SK-N-SH (cell line): ENCODE measurements around the gene HSPB7. TPM values are rescaled to one million over a fixed set of nuclear protein-coding genes. Genes with fewer than 3 reads are reported as not detected.

Experiments used
- CTCF ChIA-PET: fragments of 300-600, 350-600 bp; formaldehyde crosslinking; extraction: SDS; loops from one replicate; lab custom pipeline; 2021; lab: Yijun Ruan, JAX
- POLR2A ChIA-PET: fragments of 350-600 bp; sonication (Branson Sonifier 250); formaldehyde crosslinking; extraction: SDS; loops from one replicate; lab custom pipeline; 2020; ENCODE audit warnings: antibody characterized with exemption, inconsistent platforms; lab: Yijun Ruan, JAX
- DNase-seq: peaks from one replicate; pipeline ENCODE4 v3.0.0; 2012
- H2AFZ ChIP-seq: fragments of 200-600 bp; sonication (generic); 2 replicates; pipeline ENCODE4 v1.8.1; 2016; ENCODE audit warnings: antibody characterized with exemption, mild to moderate bottlenecking, low read depth
- H3F3A ChIP-seq: fragments of 200-600 bp; sonication (generic); replicated peaks from 2 replicates; pipeline ENCODE3; 2016; ENCODE audit warnings: antibody characterized with exemption, mild to moderate bottlenecking; ENCODE audit not compliant: insufficient read depth
- H3K27ac ChIP-seq, 2 experiments: fragments of 200-500 bp in 1 of 2; fragments of 200-600 bp in 1 of 2; sonication (Bioruptor generic) in 1 of 2; sonication (generic), shearing (Covaris generic) in 1 of 2; 2 replicates each; pipeline versions ENCODE4 v1.5.1 to v1.6.1; 2014 to 2016; ENCODE audit warnings: low read depth in 2 of 2, inconsistent platforms in 1 of 2, low read length in 1 of 2, mild to moderate bottlenecking in 1 of 2, mixed read lengths in 1 of 2
- H3K27me3 ChIP-seq: fragments of 200-600 bp; sonication (generic), shearing (Covaris generic); 2 replicates; pipeline ENCODE4 v1.6.1; 2016; ENCODE audit warnings: mixed run types; ENCODE audit not compliant: insufficient read depth
- H3K36me3 ChIP-seq, 2 experiments: fragments of 200-500 bp in 1 of 2; fragments of 200-600 bp in 1 of 2; sonication (Bioruptor generic) in 1 of 2; sonication (generic) in 1 of 2; replicated peaks in 1 of 2; 2 replicates each; pipeline versions ENCODE3 to v1.5.1; 2014 to 2016; ENCODE audit warnings: low read length in 1 of 2, mild to moderate bottlenecking in 1 of 2; ENCODE audit not compliant: insufficient read depth in 2 of 2, control insufficient read depth in 1 of 2
- H3K4me1 ChIP-seq, 2 experiments: fragments of 200-500 bp in 1 of 2; fragments of 200-600 bp in 1 of 2; sonication (Bioruptor generic) in 1 of 2; sonication (generic), shearing (Covaris generic) in 1 of 2; 2 replicates each; pipeline versions ENCODE4 v1.5.1 to v1.6.1; 2014 to 2016; ENCODE audit warnings: low read depth in 1 of 2, low read length in 1 of 2, mixed run types in 1 of 2; ENCODE audit not compliant: insufficient read depth in 2 of 2, control insufficient read depth in 1 of 2
- H3K4me2 ChIP-seq: fragments of 200-600 bp; sonication (generic), shearing (Covaris generic); 2 replicates; pipeline ENCODE4 v1.6.1; 2017; ENCODE audit warnings: mixed run types
- H3K4me3 ChIP-seq, 2 experiments: fragments of 200-500 bp in 1 of 2; fragments of 200-600 bp in 1 of 2; sonication (Bioruptor generic) in 1 of 2; sonication (generic), shearing (Covaris generic) in 1 of 2; 2 replicates each; pipeline versions ENCODE4 v1.5.1 to v1.8.1; 2014 to 2016; ENCODE audit warnings: low read depth in 2 of 2, inconsistent platforms in 1 of 2, low read length in 1 of 2, mild to moderate bottlenecking in 1 of 2, mixed read lengths in 1 of 2, moderate library complexity in 1 of 2
- H3K79me2 ChIP-seq: fragments of 200-600 bp; sonication (generic); 2 replicates; pipeline ENCODE4 v1.8.1; 2017; ENCODE audit warnings: mild to moderate bottlenecking; ENCODE audit not compliant: insufficient read depth
- H3K9ac ChIP-seq: fragments of 200-600 bp; sonication (generic); 2 replicates; pipeline ENCODE4 v1.6.1; 2017; ENCODE audit warnings: mixed run types
- H3K9me2 ChIP-seq: fragments of 200-600 bp; sonication (generic); 2 replicates; pipeline ENCODE4 v1.6.1; 2017; ENCODE audit warnings: mixed run types
- H3K9me3 ChIP-seq: fragments of 200-600 bp; sonication (generic); 2 replicates; pipeline ENCODE4 v1.6.1; 2017; ENCODE audit warnings: mixed run types, mild to moderate bottlenecking, moderate library complexity
- H4K20me1 ChIP-seq: fragments of 200-600 bp; sonication (generic); 2 replicates; pipeline ENCODE4 v1.6.1; 2017; ENCODE audit warnings: mild to moderate bottlenecking, mixed run types; ENCODE audit not compliant: insufficient read depth
- ELF1 ChIP-seq: IDR thresholded peaks from 2 replicates; pipeline ENCODE4 v1.4.0; 2012
- EP300 ChIP-seq, 2 experiments: IDR thresholded peaks; 2 replicates each; pipeline versions ENCODE4 v1.4.0 to v1.6.1; 2012; ENCODE audit warnings: borderline replicate concordance in 1 of 2, low read depth in 1 of 2, low read length in 1 of 2
- EZH2phosphoT487 ChIP-seq: fragments of 200-600 bp; sonication (generic); IDR thresholded peaks from 2 replicates; pipeline ENCODE4 v1.6.1; 2017; ENCODE audit warnings: low read depth, mixed run types, mild to moderate bottlenecking, antibody characterized with exemption, moderate library complexity, borderline replicate concordance
- FOSL2 ChIP-seq: IDR thresholded peaks from 2 replicates; pipeline ENCODE4 v1.4.0; 2012; ENCODE audit warnings: low read depth, mild to moderate bottlenecking, moderate library complexity, borderline replicate concordance
- FOXM1 ChIP-seq: IDR thresholded peaks from 2 replicates; pipeline ENCODE4 v1.4.0; 2012; ENCODE audit warnings: low read depth, mild to moderate bottlenecking
- MEF2A ChIP-seq: IDR thresholded peaks from 2 replicates; pipeline ENCODE4 v1.4.0; 2012; ENCODE audit warnings: low read depth, borderline replicate concordance
- MXI1 ChIP-seq: IDR thresholded peaks from 2 replicates; pipeline ENCODE4 v1.6.1; 2012; ENCODE audit warnings: mild to moderate bottlenecking, low read depth, low read length, improper control_type of control experiment
- NFIC ChIP-seq: IDR thresholded peaks from 2 replicates; pipeline ENCODE4 v1.4.0; 2012; ENCODE audit warnings: borderline replicate concordance
- NRF1 ChIP-seq: IDR thresholded peaks from 2 replicates; pipeline ENCODE4 v1.6.1; 2012; ENCODE audit warnings: low read depth, mild to moderate bottlenecking, low read length
- POLR2AphosphoS5 ChIP-seq: IDR thresholded peaks from 2 replicates; pipeline ENCODE4 v1.6.1; 2012; ENCODE audit warnings: low read depth, low read length
- RXRA ChIP-seq: IDR thresholded peaks from 2 replicates; pipeline ENCODE4 v1.4.0; 2012; ENCODE audit warnings: low read depth, mild to moderate bottlenecking, borderline replicate concordance
- TCF12 ChIP-seq: IDR thresholded peaks from 2 replicates; pipeline ENCODE4 v1.4.0; 2012
- TEAD4 ChIP-seq: IDR thresholded peaks from 2 replicates; pipeline ENCODE4 v1.4.0; 2012; ENCODE audit warnings: mild to moderate bottlenecking, borderline replicate concordance; ENCODE audit not compliant: insufficient read depth
- WGBS: methylation state at CpG from one replicate; pipeline ENCODE4 v1.1.6; 2017; ENCODE audit warnings: low lambda C conversion rate; 5-methylcytosine and 5-hydroxymethylcytosine counted together
- polyA plus RNA-seq, 3 experiments: library from polyadenylated mRNA; depleted of rRNA; stranded (reverse); fragments of >200 nt; gene quantifications; 2 replicates each; pipeline ENCODE4 v1.2.3, GENCODE V29; 2012
- TF ChIP-seq, protein P1 (sequence below): fragments of 200-600 bp; sonication (generic); IDR thresholded peaks from 2 replicates; pipeline ENCODE4 v1.6.1; 2017; ENCODE audit warnings: antibody characterized with exemption, mild to moderate bottlenecking, moderate library complexity
- TF ChIP-seq, protein P2 (sequence below): fragments of 150-350 bp; IDR thresholded peaks from 2 replicates; pipeline ENCODE4 v1.6.1; 2017; ENCODE audit warnings: antibody characterized with exemption, low read length, low read depth, borderline replicate concordance

HSPB7 gene
- polyA plus RNA-seq, 1 of the 3 experiments (the other 2 are of a cell fraction), result 0.05 TPM

DNA sequence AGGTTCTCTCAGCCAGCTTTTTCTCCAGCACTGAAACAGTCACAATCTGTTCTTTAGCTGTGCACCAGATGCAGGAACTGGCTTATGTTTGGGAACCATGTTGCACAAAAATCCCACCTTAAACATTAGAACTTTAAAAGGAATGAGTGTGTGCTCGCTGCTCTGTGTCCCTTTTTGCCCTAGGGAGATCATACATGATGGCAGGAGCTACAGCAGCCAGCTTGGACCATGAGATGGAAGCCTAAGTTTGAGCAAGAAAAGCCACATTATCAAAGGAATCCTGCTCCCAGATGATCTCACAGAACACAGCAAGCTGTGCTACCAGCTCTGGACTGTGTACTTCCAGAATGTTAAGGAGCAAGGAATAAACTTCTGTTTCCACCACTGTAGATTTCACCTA, 45.4 kb downstream of the HSPB7 start:
- H3K36me3 ChIP-seq, result peaks cover 38 to 46% of the 10 kb centered on the region in 2 experiments
- no peak overlapping the region for H3K9ac ChIP-seq
- no peak overlapping the region for H3K27ac ChIP-seq
- no peak for TF ChIP-seq EP300 (IDR thresholded peaks at IDR 0.05; ENCODE audit: borderline replicate concordance in 1 of 2, low read depth in 1 of 2, low read length in 1 of 2)
- no peak for TF ChIP-seq NFIC
- TF ChIP-seq RXRA, result no peak
- TF ChIP-seq NRF1, result no peak
- no peak for TF ChIP-seq POLR2AphosphoS5
- TF ChIP-seq ELF1, result no peak
- no peak for TF ChIP-seq MEF2A
- H3K9me3 ChIP-seq, result no peaks in the 10 kb centered on the region
- no peak overlapping the region for H2AFZ ChIP-seq
- ChIA-PET POLR2A (no interaction called here), CTCF (interaction anchor here (1.5 kb wide), 1 partner anchor 180 kb away, joined by 4 read pairs; no protein-coding TSS in a partner anchor)
- H4K20me1 ChIP-seq, result peaks cover 33% of the 10 kb centered on the region; the same call in 1 of the 2 replicates
- no peak overlapping the region for H3K4me3 ChIP-seq
- no peak for DNase-seq
- H3K9me2 ChIP-seq, result no peaks in the 10 kb centered on the region
- no peaks in the 10 kb centered on the region for H3K27me3 ChIP-seq
- peaks cover 10% of the 10 kb centered on the region for H3F3A ChIP-seq
- H3K79me2 ChIP-seq, result peaks cover 76% of the 10 kb centered on the region
- peaks cover 6% of the 10 kb centered on the region in 2 experiments; a peak in 3 of 4 replicates for H3K4me1 ChIP-seq
- H3K4me2 ChIP-seq, result no peak overlapping the region
- 94% methylated on average over 1 of the region's 1 CpG for WGBS

DNA sequence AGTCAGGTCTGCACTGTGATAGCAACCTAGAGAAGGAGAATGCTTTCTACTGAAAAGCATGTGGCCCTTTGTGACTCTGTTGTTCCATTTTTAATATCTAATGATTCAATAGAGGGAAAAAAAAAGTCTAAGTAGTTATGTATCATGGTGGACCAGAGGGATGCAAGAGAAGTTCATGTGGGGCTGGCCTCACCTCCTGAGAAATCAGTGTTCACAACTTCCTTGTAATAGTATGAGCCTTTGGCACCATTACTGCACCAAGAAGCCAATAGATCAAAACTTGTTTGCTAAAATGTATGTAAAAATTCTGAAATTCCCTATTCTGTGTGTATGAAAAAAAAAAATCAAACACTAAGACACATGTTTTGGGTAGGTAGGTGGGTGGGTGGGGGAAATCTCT, 46.9 kb downstream of the HSPB7 start:
- no peaks in the 10 kb centered on the region for H3K27me3 ChIP-seq
- H3K27ac ChIP-seq, result no peak overlapping the region
- peaks cover 91% of the 10 kb centered on the region for H3K79me2 ChIP-seq
- ChIA-PET CTCF (no interaction called here), POLR2A (no interaction called here)
- no peak overlapping the region for H2AFZ ChIP-seq
- H3K9me2 ChIP-seq, result no peaks in the 10 kb centered on the region
- no peak overlapping the region for H3K9ac ChIP-seq
- no peak overlapping the region for H3K4me3 ChIP-seq
- peaks cover 18% of the 10 kb centered on the region for H3F3A ChIP-seq
- no peak for DNase-seq
- H3K9me3 ChIP-seq, result no peaks in the 10 kb centered on the region
- H3K4me2 ChIP-seq, result no peak overlapping the region
- no peak for TF ChIP-seq TEAD4
- no peak for TF ChIP-seq FOXM1
- no peak for TF ChIP-seq MXI1
- no peak for TF ChIP-seq EZH2phosphoT487
- no peak for TF ChIP-seq TCF12
- no peak for TF ChIP-seq FOSL2
- TF ChIP-seq, protein P1, sequence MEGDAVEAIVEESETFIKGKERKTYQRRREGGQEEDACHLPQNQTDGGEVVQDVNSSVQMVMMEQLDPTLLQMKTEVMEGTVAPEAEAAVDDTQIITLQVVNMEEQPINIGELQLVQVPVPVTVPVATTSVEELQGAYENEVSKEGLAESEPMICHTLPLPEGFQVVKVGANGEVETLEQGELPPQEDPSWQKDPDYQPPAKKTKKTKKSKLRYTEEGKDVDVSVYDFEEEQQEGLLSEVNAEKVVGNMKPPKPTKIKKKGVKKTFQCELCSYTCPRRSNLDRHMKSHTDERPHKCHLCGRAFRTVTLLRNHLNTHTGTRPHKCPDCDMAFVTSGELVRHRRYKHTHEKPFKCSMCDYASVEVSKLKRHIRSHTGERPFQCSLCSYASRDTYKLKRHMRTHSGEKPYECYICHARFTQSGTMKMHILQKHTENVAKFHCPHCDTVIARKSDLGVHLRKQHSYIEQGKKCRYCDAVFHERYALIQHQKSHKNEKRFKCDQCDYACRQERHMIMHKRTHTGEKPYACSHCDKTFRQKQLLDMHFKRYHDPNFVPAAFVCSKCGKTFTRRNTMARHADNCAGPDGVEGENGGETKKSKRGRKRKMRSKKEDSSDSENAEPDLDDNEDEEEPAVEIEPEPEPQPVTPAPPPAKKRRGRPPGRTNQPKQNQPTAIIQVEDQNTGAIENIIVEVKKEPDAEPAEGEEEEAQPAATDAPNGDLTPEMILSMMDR, result no peak
- TF ChIP-seq, protein P2, sequence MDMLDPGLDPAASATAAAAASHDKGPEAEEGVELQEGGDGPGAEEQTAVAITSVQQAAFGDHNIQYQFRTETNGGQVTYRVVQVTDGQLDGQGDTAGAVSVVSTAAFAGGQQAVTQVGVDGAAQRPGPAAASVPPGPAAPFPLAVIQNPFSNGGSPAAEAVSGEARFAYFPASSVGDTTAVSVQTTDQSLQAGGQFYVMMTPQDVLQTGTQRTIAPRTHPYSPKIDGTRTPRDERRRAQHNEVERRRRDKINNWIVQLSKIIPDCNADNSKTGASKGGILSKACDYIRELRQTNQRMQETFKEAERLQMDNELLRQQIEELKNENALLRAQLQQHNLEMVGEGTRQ, result no peak
- H4K20me1 ChIP-seq, result peaks cover 36% of the 10 kb centered on the region; the same call in 1 of the 2 replicates
- peaks cover 38 to 46% of the 10 kb centered on the region in 2 experiments for H3K36me3 ChIP-seq
- H3K4me1 ChIP-seq, result peaks cover 7 to 13% of the 10 kb centered on the region in 2 experiments
